ENCODE measurements around the gene GNB1L. TPM values are rescaled to one million over a fixed set of nuclear protein-coding genes. Genes with fewer than 3 reads are reported as not detected.

The GNB1L gene
- polyA plus RNA-seq, 1 experiment = 3.6 TPM

DNA sequence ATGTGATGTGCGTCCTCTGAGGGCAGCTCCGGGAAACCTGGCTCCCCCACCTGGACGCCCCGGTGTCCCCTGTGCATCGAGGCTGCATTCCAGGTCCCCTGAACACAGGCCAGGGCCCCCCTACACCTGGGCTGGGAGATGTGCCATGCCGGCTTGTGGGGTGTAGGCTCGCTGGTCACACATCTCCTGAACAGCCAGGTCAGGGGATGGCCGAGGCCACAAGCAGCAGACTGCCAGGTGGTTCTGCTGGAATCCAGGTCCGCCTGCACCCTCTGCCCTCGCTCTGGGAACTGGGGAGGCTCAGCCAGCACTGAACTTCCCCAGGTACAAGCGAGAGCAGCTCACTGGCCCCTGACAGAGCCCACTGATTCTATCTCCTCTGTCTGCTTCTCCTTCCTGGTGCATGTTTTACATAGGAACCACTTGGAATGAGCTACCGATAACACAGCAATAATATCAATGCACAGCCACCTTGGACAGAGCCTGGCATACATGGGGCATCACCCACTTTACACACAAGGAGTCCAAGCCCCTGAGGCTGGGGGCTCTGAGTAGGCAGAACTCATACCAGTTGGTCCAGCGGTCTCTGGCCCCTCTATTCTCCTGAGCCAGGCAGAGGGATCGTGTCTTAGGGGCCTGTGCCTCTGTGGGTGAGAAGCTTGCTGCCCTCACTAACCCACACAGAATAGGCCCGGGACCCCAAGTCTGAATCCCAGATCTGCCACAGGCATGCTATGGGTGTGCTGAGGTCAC is 47.3 kb downstream of the GNB1L start:
- Histone ChIP-seq H3K36me3 (ENCODE audit: control insufficient read depth, insufficient read depth, low read length) (no peaks in the 10 kb centered on the region; the same call in 1 of the 2 replicates), H3K27me3 (ENCODE audit: control insufficient read depth, insufficient read depth, low read length) (no peaks in the 10 kb centered on the region), H3K4me3 (ENCODE audit: low read depth, low read length) (no peak overlapping the region)
- DNase-seq (ENCODE audit: low read depth) = no peak
- TF ChIP-seq, protein P1, sequence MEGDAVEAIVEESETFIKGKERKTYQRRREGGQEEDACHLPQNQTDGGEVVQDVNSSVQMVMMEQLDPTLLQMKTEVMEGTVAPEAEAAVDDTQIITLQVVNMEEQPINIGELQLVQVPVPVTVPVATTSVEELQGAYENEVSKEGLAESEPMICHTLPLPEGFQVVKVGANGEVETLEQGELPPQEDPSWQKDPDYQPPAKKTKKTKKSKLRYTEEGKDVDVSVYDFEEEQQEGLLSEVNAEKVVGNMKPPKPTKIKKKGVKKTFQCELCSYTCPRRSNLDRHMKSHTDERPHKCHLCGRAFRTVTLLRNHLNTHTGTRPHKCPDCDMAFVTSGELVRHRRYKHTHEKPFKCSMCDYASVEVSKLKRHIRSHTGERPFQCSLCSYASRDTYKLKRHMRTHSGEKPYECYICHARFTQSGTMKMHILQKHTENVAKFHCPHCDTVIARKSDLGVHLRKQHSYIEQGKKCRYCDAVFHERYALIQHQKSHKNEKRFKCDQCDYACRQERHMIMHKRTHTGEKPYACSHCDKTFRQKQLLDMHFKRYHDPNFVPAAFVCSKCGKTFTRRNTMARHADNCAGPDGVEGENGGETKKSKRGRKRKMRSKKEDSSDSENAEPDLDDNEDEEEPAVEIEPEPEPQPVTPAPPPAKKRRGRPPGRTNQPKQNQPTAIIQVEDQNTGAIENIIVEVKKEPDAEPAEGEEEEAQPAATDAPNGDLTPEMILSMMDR (IDR thresholded peaks at IDR 0.05; ENCODE audit: insufficient read depth, low read depth, low read length) = no peak
- ChIA-PET POLR2A (no interaction called here), CTCF (interaction anchor here (0.8 to 1.5 kb wide), 4 partner anchors 9 to 103 kb away, joined by 3 to 5 read pairs (median 3); no protein-coding TSS in a partner anchor)

DNA sequence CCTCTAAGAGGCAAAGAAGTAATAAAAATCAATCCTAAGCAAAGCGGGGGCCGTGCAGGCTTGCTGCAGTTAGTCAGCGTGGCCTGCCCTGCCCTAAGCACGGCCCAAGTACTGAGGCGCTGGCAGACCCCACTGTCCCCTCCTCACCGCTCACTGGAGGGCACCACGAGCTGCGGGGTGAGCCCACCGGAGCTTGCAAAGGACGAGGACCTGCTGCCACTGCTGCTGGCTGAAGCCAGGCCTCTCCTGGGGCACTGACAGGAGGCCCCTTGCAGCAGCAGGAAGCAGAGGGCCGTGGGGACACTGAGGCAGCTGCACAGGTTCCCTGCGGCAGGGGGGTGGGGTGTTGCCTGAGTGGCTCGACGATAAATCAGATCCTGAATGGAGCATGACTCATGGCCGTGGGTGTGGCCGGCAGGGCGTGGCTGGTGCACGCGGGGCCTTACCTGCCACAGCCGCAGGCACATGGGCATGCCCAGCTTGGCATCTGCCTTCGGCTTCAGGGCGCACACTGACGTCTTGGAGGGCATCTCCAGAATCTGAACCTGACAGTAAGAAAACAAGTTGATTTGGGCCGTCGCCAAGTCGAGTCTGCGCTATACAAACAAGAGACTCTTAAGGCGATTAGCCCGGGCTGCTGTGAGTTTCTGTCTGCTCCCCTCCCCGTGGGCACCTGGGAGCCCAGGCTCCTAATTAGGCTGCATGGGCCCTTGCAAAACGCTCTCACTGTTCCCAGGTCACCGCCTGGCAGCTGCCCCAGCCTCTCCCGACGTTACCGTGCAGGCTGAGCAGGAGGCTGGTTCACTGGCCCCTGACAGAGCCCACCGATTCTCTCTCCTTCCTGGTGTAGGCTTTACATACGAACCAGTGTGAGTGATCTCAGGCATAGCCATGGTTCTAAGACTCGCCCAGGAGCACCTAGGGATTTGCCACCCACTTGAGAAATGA is 48.2 kb downstream of the GNB1L start:
- no peaks in the 10 kb centered on the region; the same call in 1 of the 2 replicates for H3K36me3 ChIP-seq (ENCODE audit: control insufficient read depth, insufficient read depth, low read length)
- TF ChIP-seq, protein P1 (IDR thresholded peaks at IDR 0.05; ENCODE audit: insufficient read depth, low read depth, low read length) = no peak
- DNase-seq (ENCODE audit: low read depth) = no peak
- H3K27me3 ChIP-seq (ENCODE audit: control insufficient read depth, insufficient read depth, low read length) = no peaks in the 10 kb centered on the region
- CTCF ChIA-PET = interaction anchor here (1.0 to 1.5 kb wide), 2 partner anchors 8 to 76 kb away, joined by 4 to 5 read pairs; no protein-coding TSS in a partner anchor
- H3K4me3 ChIP-seq (ENCODE audit: low read depth, low read length) = no peak overlapping the region
- POLR2A ChIA-PET = no interaction called here

DNA sequence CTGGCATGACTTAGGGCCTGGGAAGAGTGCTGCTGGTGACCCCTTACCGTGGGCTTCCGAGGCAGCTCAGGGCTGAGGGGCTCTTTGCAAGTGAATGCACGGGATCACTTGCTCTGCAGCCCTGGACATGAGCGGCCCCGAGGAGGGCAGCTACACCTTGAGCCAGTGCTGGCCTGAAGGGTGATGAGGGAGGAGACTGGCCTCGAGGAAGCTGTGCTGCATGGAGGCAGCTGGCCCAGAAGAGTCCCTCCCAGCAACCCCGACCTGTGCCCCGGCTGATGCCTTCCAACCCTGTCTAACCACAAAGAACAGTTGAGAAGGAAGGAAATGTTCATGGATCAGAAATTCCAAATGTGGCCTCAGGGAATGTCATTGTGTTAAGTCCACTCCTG is 48.9 kb downstream of the GNB1L start:
- TF ChIP-seq, protein P1 (IDR thresholded peaks at IDR 0.05; ENCODE audit: insufficient read depth, low read depth, low read length) = no peak
- Histone ChIP-seq H3K27me3 (ENCODE audit: control insufficient read depth, insufficient read depth, low read length) (no peaks in the 10 kb centered on the region), H3K36me3 (ENCODE audit: control insufficient read depth, insufficient read depth, low read length) (no peaks in the 10 kb centered on the region; the same call in 1 of the 2 replicates), H3K4me3 (ENCODE audit: low read depth, low read length) (no peak overlapping the region)
- ChIA-PET POLR2A (no interaction called here), CTCF (interaction anchor here (1.0 kb wide), 1 partner anchor 75 kb away, joined by 4 read pairs; no protein-coding TSS in a partner anchor)
- no peak for DNase-seq (ENCODE audit: low read depth)

DNA sequence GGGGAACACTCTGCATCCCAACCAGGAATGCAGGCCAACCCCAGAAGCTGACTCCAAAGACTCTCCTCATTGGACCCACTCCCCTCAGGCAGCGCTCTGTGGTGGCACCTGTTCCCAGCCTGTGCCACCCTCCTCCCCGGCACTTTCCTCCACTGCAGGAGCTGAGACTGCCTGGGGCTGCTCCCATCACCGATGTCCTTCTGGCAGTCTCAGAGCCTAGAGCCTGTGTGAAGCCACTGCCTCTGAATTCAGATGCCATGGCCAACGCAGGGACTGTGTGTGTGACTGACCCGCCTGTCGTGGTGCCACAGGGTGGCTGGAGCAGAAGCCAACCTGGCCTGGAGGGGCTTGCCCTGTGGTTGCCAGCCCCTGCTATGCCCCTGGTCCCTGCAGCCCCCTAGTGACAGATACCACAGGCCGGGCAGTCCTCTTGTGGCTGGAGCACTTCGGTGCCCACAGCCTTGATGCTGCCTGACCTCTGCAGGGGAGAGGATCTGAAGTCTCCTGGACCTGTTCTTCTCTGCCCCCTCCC is 50.9 kb downstream of the GNB1L start:
- Histone ChIP-seq H3K4me3 (ENCODE audit: low read depth, low read length) (no peak overlapping the region), H3K27me3 (ENCODE audit: control insufficient read depth, insufficient read depth, low read length) (no peaks in the 10 kb centered on the region), H3K36me3 (ENCODE audit: control insufficient read depth, insufficient read depth, low read length) (peaks cover under 1% of the 10 kb centered on the region; the same call in 1 of the 2 replicates)
- CTCF ChIA-PET = no interaction called here
- TF ChIP-seq, protein P1 (IDR thresholded peaks at IDR 0.05; ENCODE audit: insufficient read depth, low read depth, low read length) = no peak
- POLR2A ChIA-PET = no interaction called here
- no peak for DNase-seq (ENCODE audit: low read depth)

All from BJ (cell line).